Non-pigmented ciliary epithelial cell (primary cell): ENCODE results near the gene SEMA6C.
A peak's percentile ranks its signal among the peaks of the same experiment; 100 is the strongest.
"Not testable (repeated sequence)": the region's sequence is repeated elsewhere in the genome, so short reads cannot be mapped to it uniquely, and the experiment has no call there.

Source experiments
- DNase-seq: peaks from one replicate; pipeline ENCODE4 v3.0.0-alpha.2; 2010; ENCODE audit warnings: low read depth

SEMA6C gene

GRCh38 chr1:151146412-151147131, at the start of gene SEMA6C:
Gene SEMA6C (minus strand): TSS chr1:151146631. CDS start chr1:151142621, 4,010 bp downstream.
- peak; percentile 38 for DNase-seq

GRCh38 chr1:151194894-151195594, 48.6 kb upstream of the SEMA6C start:
- peak; percentile 67 for DNase-seq

- no peak for DNase-seq
These were observed 47.4 kb upstream of the SEMA6C start for GRCh38 chr1:151193856-151194255.

GRCh38 chr1:151193304-151193703, 46.9 kb upstream of the SEMA6C start:
- DNase-seq = no peak

GRCh38 chr1:151192047-151192446, 45.6 kb upstream of the SEMA6C start:
- DNase-seq = no peak

- no peak for DNase-seq
These were observed 43.4 kb upstream of the SEMA6C start, which contains the start of gene VPS72 for GRCh38 chr1:151189637-151190445. Gene VPS72 (minus strand): TSS chr1:151190197. CDS start chr1:151190121, 76 bp downstream.

GRCh38 chr1:151188667-151189066, 42.2 kb upstream of the SEMA6C start:
- DNase-seq = not testable (repeated sequence)

GRCh38 chr1:151187205-151187604, 40.8 kb upstream of the SEMA6C start:
- DNase-seq = no peak

GRCh38 chr1:151184211-151184610, 37.8 kb upstream of the SEMA6C start:
- no peak for DNase-seq

GRCh38 chr1:151176514-151177045, 30.1 kb upstream of the SEMA6C start:
- DNase-seq = no peak

- DNase-seq = no peak
These were observed 29.4 kb upstream of the SEMA6C start, which contains the start of gene TMOD4 for GRCh38 chr1:151175863-151176262. Gene TMOD4 (minus strand): TSS chr1:151175981. CDS start chr1:151174875, 1,106 bp downstream.

- no peak for DNase-seq
These were observed 28.8 kb upstream of the SEMA6C start for GRCh38 chr1:151175041-151175741.

GRCh38 chr1:151171190-151171589, 24.8 kb upstream of the SEMA6C start:
- DNase-seq = no peak

GRCh38 chr1:151167116-151167515, 20.7 kb upstream of the SEMA6C start:
- DNase-seq = no peak

GRCh38 chr1:151166505-151166956, 20.1 kb upstream of the SEMA6C start:
- DNase-seq = peak; percentile 51

GRCh38 chr1:151165738-151166504, 19.5 kb upstream of the SEMA6C start, which contains the start of the genes LYSMD1 and SCNM1:
Gene LYSMD1 (minus strand): TSS chr1:151165902. CDS start chr1:151165258, 644 bp downstream.
Gene SCNM1 (plus strand): TSS chr1:151166144. CDS start chr1:151166153, 9 bp downstream.
- peak; percentile 95 for DNase-seq

GRCh38 chr1:151165281-151165737, 18.9 kb upstream of the SEMA6C start:
- DNase-seq = no peak

GRCh38 chr1:151164732-151165280, 18.4 kb upstream of the SEMA6C start:
- DNase-seq = no peak

GRCh38 chr1:151159373-151159772, 12.9 kb upstream of the SEMA6C start:
- DNase-seq = no peak

- no peak for DNase-seq
These were observed 12.4 kb upstream of the SEMA6C start for GRCh38 chr1:151158751-151159251.
